DMS53 treated with DMSO at 0.1 percent for 48 hours (cell line): ENCODE measurements around the gene SMCO1.
"Not testable (repeated sequence)": the region's sequence is repeated elsewhere in the genome, so short reads cannot be mapped to it uniquely, and the experiment has no call there.

Source experiments
- DNase-seq: peaks from one replicate; lab custom pipeline; 2025; ENCODE audit not compliant: unreplicated experiment; lab: John Stamatoyannopoulos, UW

The SMCO1 gene

DNA sequence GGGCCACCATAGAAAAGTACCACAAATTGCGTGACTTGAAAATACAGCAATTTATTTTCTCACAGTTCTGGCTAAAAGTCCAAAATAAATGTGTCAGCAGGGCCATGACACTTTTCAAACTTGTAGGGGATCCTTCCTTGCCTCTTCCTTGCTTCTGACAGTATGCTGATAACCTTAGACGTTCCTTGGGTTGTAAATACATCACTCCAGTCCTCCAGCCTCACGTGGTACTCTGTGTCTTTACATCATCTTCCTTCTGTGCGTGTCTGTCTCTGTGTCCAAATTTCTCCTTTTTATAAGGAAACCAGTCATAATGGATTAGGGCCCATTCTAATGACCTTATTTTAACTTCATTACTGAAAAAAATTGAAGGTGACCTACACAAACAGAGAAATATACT lies 19.0 kb downstream of the SMCO1 start:
- DNase-seq = no peak

DNA sequence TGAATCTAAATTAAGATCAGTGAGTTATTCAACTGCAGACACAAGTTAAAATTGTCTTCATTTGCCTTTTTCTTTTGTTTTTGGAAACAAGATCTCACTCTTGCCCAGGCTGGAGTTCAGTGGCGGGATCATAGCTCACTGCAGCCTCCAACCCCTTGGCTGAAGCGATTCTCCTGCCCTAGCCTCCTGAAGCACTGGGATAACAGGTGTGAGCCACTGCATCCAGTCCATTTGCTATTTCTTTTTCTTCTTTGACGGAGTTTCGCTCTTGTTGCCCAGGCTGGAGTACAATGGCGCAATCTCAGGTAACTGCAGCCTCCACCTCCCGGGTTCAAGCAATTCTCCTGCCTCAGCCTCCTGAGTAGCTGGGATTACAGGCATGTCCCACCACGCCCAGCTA lies 21.9 kb downstream of the SMCO1 start:
- DNase-seq = no peak

DNA sequence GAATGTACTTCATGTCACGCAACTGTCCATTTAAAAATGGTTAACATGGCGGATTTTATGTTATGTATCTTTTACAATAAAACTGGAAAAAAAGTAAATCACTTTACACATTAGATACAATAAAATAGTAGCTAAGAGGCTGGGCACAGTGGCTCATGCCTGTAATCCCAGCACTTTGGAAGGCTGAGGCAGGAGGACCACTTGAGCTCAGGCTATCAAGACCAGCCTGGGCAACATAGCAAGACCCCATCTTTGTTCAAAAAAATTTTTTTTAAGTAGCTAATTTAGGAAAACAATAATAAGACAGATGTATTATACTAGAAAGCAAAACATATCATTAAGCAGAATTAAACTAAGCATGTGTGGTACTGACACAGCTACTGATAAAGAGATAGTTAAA lies 23.1 kb downstream of the SMCO1 start:
- DNase-seq = no peak

DNA sequence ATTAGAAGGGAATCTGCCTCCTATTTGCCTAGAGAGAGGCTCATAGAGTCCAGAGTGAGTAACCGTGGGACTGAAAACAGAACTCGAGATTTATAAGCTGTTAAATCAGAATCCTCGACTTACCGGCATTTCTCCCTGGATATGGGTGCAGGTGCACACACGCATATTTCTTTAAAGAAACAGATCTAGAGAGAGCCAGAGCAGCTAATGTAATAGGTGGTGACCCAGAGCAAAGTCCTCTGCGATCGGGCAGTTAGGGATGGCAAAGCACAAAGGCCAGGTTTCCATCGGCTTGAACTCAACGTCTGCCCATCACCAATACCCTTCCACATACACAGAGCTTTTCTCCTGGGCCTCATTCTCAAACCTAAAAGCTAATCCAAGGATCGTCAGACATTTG lies 25.4 kb downstream of the SMCO1 start:
- DNase-seq = no peak

DNA sequence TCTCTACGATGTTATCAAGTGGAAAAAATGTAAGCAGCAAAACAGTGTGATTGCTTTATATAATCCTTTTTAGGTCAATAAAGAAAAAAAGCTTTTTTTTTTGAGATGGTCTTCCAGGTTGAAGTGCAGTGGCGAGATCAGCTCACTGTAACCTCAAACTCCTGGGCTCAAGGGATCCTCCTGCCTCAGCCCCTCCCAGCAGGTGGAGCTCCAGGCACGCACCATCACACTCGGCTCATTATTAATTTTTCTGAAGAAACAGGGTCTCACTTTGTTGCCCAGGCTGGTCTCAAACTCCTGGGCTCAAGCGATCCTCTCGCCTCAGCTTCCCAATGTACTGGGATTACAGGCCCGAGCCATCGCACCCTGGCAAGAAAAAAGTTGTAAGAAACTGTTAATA lies 28.9 kb downstream of the SMCO1 start:
- no peak for DNase-seq

DNA sequence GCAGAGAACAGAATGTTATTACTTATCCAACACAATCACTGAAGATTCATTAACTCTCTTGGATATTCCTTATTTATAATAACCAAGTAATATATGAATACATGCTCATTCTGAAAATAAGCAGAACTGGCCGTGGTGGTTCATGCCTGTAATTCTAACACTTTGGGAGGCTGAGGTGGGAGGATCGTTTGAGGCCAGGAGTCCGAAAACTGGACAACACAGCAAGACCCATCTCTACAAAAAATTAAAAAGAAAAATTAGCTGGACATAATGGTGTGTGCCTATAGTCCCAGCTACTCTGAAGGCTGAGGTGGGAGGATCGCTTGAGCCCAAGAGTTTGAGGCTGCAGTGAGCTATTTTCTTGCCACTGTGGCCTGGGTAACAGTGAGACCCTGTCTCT lies 37.5 kb downstream of the SMCO1 start:
- DNase-seq = no peak

DNA sequence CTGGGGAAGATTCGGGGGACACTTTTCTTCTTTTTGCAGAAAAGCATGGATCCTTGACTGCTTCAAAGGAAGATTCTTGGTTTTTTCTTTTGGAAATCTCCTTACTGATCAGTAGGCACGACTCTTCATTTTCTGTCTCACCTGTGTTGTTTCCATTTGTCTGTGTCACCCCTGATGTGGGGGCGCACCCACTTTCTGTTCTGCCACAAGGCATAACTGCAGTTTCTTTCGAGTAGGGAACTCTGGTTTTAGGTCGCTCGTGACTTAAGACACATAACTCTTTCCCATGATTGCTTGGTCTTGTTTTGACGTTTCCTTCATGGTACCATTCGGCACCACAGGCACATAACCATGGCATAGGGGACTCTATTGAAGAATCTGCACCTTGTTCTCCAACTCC lies 42.9 kb downstream of the SMCO1 start:
- DNase-seq = no peak

DNA sequence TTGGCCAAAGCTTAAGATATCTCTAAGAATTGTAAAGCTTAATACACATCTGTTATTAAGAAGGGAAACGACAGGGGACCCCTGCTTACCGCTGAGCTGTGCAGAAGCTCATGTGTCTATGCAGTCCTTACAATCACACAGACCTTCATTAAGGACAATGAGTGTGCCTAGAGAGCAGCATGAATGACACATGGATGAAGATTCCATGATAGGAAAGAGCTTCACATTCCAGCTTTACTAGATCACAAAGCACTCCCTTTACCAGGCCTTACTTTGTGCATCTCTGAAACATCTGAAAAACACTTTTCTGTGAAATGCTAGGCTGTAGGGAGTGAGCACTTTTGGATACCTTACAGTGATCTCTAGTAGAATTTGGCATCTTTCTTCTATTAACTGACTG lies 43.6 kb downstream of the SMCO1 start:
- DNase-seq = no peak

DNA sequence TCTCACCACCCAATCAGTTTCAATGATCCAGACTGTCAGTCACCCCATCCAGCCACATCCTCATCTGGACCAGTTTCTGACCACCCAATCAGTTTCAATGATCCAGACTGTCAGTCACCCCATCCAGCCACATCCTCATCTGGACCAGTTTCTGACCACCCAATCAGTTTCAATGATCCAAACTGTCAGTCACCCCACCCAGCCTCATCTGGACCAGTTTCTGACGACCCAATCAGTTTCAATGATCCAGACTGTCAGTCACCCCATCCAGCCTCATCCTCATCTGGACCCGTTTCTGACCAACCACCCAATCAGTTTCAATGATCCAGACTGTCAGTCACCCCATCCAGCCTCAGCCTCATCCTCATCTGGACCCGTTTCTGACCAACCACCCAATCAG lies 45.0 kb downstream of the SMCO1 start:
- not testable (repeated sequence) for DNase-seq

DNA sequence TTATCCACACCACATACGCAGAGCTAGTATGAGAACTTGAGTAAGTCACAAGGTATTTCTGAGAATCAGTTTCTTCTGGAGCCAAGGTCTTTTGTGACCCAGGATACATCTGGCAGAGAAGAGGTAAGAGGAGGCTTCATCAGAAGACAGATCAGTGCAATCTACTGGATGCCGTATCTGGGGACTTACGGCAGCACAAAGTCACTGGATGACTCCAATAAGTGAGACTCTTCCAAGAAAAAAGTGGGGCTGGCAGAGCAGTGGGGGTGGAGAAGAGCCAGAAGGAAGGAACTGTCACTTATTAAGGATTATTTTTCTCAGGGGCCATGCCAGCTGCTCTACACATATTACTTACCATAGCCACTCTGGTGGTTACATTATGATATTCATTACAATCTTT lies 51.3 kb downstream of the SMCO1 start:
- DNase-seq = no peak

DNA sequence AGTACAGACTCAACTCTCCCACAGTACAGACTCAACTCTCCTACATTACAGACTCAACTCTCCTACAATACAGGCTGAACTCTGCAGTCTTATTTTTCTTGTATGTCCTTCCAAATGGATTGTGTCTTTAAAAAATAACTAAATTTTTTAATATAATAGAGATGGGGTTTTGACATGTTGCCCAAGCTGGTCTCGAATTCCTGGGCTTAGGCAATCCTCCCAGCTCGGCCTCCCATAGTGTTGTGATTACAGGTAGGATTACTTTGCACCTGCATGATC lies 51.7 kb downstream of the SMCO1 start:
- DNase-seq = no peak

DNA sequence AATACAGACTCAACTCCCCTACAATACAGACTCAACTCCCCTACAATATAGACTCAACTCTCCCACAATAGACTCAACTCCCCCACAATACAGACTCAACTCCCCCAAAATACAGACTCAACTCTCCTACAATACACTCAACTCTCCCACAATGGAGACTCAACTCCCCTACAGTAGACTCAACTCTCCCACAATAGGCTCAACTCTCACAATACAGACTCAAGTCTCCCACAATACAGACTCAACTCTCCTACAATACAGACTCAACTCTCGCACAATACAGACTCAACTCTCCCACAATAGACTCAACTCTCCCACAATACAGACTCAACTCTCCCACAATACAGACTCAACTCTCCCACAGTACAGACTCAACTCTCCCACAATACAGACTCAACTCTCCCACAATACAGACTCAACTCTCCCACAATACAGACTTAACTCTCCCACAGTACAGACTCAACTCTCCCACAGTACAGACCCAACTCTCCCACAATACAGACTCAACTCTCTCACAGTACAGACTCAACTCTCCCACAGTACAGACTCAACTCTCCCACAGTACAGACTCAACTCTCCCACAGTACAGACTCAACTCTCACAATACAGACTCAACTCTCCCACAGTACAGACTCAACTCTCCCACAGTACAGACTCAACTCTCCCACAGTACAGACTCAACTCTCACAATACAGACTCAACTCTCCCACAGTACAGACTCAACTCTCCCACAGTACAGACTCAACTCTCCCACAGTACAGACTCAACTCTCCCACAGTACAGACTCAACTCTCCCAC lies 52.3 kb downstream of the SMCO1 start:
- not testable (repeated sequence) for DNase-seq

DNA sequence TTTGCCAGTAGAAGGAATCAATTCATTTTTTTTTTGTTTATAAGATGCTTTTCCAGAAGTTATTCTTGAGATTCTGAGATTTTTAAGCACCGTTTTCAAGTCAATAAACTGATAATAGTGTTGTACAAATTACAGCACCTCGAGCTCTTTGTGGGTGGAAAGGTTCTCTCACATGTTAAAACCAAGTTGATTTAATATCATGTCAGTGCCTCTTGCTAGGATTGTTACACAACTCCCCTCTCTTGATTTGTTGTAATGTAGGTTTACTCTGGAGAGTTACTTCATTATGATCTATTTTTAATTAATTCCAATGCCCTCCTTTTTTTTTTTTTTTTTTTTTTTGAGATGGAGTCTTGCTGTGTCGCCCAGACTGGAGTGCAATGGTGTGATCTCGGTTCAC lies 57.1 kb downstream of the SMCO1 start:
- DNase-seq = no peak

DNA sequence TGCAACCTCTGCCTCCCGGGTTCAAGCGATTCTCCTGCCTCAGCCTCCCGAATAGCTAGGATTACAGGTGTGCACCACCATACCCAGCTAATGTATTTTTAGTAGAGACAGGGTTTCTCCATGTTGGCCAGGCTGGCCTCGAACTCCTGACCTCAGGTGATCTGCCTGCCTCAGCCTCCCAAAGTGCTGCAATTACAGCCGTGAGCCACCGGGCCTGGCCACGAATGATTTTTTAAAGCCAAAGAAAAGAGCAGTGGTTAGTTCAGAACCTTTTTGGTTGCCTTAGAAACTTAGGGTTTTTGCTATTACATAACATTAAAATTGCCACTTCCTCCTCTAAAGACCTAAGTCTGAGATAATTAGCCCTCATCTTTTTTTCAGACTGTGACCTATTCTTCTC lies 57.7 kb downstream of the SMCO1 start:
- not testable (repeated sequence) for DNase-seq
